Measurements from ENCODE around the gene PROX2. TPM values are rescaled to one million over a fixed set of nuclear protein-coding genes. Genes with fewer than 3 reads are reported as not detected.
A peak's percentile ranks its signal among the peaks of the same experiment; 100 is the strongest.

Gene PROX2
- total RNA-seq, 6 experiments from 2014 or later, result not detected

GRCh38 chr14:74890262-74890661, 14.3 kb upstream of the PROX2 start:
- 75% methylated on average over 6 of the region's 6 CpGs for WGBS (ENCODE audit: insufficient coverage, low coverage, low lambda C conversion rate, missing lambda C conversion rate)
- ATAC-seq (peak in 3 of 4 donors; percentile 15 to 49 (median 29)), DNase-seq (no peak)
- H3K4me3 ChIP-seq, result no peak overlapping the region
- peaks cover 0 to 26% (median 3%) of the 10 kb centered on the region in 4 donors for H3K4me1 ChIP-seq
- H3K27me3 ChIP-seq, result no peaks in the 10 kb centered on the region
- H3K27ac ChIP-seq, result no peak overlapping the region
- peaks cover 16 to 64% (median 31%) of the 10 kb centered on the region in 4 donors for H3K36me3 ChIP-seq
- TF ChIP-seq POLR2A (IDR thresholded peaks at IDR 0.05), result no peak
- TF ChIP-seq CTCF (IDR thresholded peaks at IDR 0.05), result no peak
- no peaks in the 10 kb centered on the region for H3K9me3 ChIP-seq
- intact Hi-C loops (cut with DNase I), result no loop called here

GRCh38 chr14:74888164-74889158, 12.5 kb upstream of the PROX2 start:
- ATAC-seq (peak in 3 of 4 donors; percentile 46 to 53 (median 53)), DNase-seq (no peak)
- H3K27ac ChIP-seq, result peak overlapping the region in 1 of 3 donors; percentile 39
- no peak for TF ChIP-seq POLR2A (IDR thresholded peaks at IDR 0.05)
- 56% methylated on average over 11 of the region's 12 CpGs for WGBS (ENCODE audit: insufficient coverage, low coverage, low lambda C conversion rate, missing lambda C conversion rate)
- intact Hi-C loops (cut with DNase I), result no loop called here
- no peaks in the 10 kb centered on the region for H3K9me3 ChIP-seq
- H3K36me3 ChIP-seq, result peaks cover 8 to 46% (median 21%) of the 10 kb centered on the region in 4 donors
- peaks cover 0 to 33% (median 9%) of the 10 kb centered on the region in 4 donors for H3K4me1 ChIP-seq
- no peaks in the 10 kb centered on the region for H3K27me3 ChIP-seq
- H3K4me3 ChIP-seq, result no peak overlapping the region

- TF ChIP-seq CTCF (IDR thresholded peaks at IDR 0.05) (no peak), POLR2A (IDR thresholded peaks at IDR 0.05) (no peak)
- no peaks in the 10 kb centered on the region for H3K27me3 ChIP-seq
- WGBS (ENCODE audit: insufficient coverage, low coverage, low lambda C conversion rate, missing lambda C conversion rate), result 79% methylated on average over 2 of the region's 3 CpGs
- intact Hi-C loops (cut with DNase I), result no loop called here
- no peak overlapping the region for H3K4me3 ChIP-seq
- ATAC-seq (no peak), DNase-seq (no peak)
- peaks cover 4 to 23% (median 10%) of the 10 kb centered on the region in 4 donors for H3K36me3 ChIP-seq
- no peaks in the 10 kb centered on the region for H3K9me3 ChIP-seq
- no peak overlapping the region for H3K27ac ChIP-seq
- peaks cover 0 to 48% (median 12%) of the 10 kb centered on the region in 4 donors for H3K4me1 ChIP-seq
Measured at GRCh38 chr14:74886001-74886400, 10.1 kb upstream of the PROX2 start.

GRCh38 chr14:74882103-74882920, 6.4 kb upstream of the PROX2 start:
- 2% methylated on average over 25 of the region's 49 CpGs for WGBS (ENCODE audit: insufficient coverage, low coverage, low lambda C conversion rate, missing lambda C conversion rate)
- H3K9me3 ChIP-seq, result no peaks in the 10 kb centered on the region
- no peaks in the 10 kb centered on the region for H3K36me3 ChIP-seq
- peak in 2 of 3 donors; percentile 49 to 63 for DNase-seq
- intact Hi-C loops (cut with DNase I), result no loop called here
- H3K27ac ChIP-seq, result peak overlapping the region; percentile 83 to 93 (median 91)
- H3K4me1 ChIP-seq, result peaks cover 0 to 39% (median 9%) of the 10 kb centered on the region in 4 donors
- TF ChIP-seq POLR2A (IDR thresholded peaks at IDR 0.05), result no peak
- ATAC-seq, result peak; percentile 32 to 52 (median 46)
- H3K27me3 ChIP-seq, result no peaks in the 10 kb centered on the region
- H3K4me3 ChIP-seq, result peak overlapping the region; percentile 90 to 99 (median 96)

- 20% methylated on average over 1 of the region's 53 CpGs for WGBS (ENCODE audit: insufficient coverage, low coverage, low lambda C conversion rate, missing lambda C conversion rate)
- peak; percentile 98 to 99 (median 98) for ATAC-seq
- H3K4me3 ChIP-seq, result peak within 1 kb of the TSS; percentile 90 to 99 (median 96)
- intact Hi-C loops (cut with DNase I), result no loop called here
- no peaks in the 10 kb centered on the region for H3K27me3 ChIP-seq
- H3K9me3 ChIP-seq, result no peaks in the 10 kb centered on the region
- peak; percentile 81 for TF ChIP-seq POLR2A (IDR thresholded peaks at IDR 0.05)
- no peak for TF ChIP-seq CTCF (IDR thresholded peaks at IDR 0.05)
- peak; percentile 89 to 91 (median 89) for DNase-seq
- peaks cover 0 to 31% (median 9%) of the 10 kb centered on the region in 4 donors for H3K4me1 ChIP-seq
- H3K27ac ChIP-seq, result peak within 1 kb of the TSS; percentile 83 to 93 (median 91)
- H3K36me3 ChIP-seq, result no peaks in the 10 kb centered on the region
Measured at GRCh38 chr14:74881431-74882102, 5.6 kb upstream of the PROX2 start, which contains the start of gene DLST. DLST (plus strand) TSS chr14:74881916; CDS start chr14:74881954, 38 bp downstream.
